Left renal cortex interstitium (tissue), 4 donors: ENCODE measurements around the gene EEPD1. TPM values are rescaled to one million over a fixed set of nuclear protein-coding genes. Genes with fewer than 3 reads are reported as not detected.
"Not testable (repeated sequence)": the region's sequence is repeated elsewhere in the genome, so short reads cannot be mapped to it uniquely, and the experiment has no call there.

Experiments
- DNase-seq, 4 donors: peaks; one replicate each; pipeline ENCODE4 v3.0.0-alpha.2; 2013; ENCODE audit warnings: low read depth in 4 of 4, low spot score in 2 of 4, missing footprints in 1 of 4
- polyA plus RNA-seq, 4 donors: library from polyadenylated mRNA; unstranded; fragments of 120-200 nt; gene quantifications; one replicate each; pipeline ENCODE4 v1.2.1, GENCODE V29; 2013; ENCODE audit not compliant: insufficient read length in 4 of 4

EEPD1 gene
- polyA plus RNA-seq, 4 donors = 6.7 to 7.5 (median 7.3) TPM

DNA sequence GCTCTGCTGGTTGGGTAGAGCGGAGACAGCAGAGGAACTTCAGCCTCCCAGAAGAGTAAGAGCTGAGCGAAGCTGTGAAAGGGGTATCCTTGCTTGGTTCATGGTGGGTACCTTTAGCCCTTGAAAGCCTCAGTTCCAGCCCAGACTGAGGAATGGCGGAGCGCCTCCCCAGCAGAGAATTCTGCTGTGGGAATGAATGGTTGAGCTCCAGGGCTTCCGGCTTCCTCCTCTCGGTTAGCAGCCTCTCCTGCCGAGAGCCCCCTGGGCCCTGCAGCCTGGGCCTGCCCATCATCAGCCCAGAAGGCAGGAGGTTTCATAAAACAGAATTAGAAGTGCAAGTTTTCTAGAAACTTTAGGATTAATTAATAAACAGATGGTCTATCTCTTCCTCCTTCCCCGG, 156.7 kb downstream of the EEPD1 start:
- no peak for DNase-seq

DNA sequence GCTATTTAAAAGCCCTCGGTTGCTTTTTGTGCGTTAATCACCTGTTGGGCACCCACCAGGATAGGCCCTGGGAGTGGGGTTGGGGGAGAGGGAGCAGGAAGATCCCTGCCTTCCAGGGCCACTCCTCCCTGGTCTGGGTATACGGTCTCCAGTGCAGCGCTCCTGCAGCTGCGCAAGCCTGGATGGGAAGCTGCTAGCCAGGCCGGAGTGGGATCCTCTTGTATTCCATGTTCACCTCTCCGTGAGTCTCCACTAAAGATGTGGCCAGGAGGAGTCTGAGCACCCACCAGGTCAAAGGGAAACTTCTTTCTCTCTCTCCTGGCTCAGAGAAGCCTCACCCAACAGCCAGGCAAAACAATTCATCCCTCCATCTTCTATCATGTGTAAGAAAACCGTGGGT, 157.8 kb downstream of the EEPD1 start:
- no peak for DNase-seq

DNA sequence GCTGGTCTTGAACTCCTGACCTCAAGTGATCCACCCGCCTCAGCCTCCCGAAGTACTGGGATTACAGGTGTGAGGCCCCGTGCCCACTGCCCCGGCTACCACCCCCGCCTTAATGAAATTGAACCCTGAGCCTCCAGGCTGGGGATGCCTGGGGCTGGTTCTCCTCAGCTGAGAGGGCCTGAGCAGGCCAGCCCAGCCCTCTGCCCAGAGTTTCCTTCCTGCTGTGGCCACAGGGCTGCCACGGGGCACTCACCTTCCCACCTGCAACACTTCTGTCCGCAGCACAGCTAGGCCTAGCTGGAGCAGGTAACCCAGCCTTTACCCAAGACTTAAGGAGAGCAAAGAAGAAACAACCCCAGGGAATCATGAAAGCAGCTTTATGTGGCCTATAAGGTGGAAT, 158.5 kb downstream of the EEPD1 start:
- DNase-seq = no peak

DNA sequence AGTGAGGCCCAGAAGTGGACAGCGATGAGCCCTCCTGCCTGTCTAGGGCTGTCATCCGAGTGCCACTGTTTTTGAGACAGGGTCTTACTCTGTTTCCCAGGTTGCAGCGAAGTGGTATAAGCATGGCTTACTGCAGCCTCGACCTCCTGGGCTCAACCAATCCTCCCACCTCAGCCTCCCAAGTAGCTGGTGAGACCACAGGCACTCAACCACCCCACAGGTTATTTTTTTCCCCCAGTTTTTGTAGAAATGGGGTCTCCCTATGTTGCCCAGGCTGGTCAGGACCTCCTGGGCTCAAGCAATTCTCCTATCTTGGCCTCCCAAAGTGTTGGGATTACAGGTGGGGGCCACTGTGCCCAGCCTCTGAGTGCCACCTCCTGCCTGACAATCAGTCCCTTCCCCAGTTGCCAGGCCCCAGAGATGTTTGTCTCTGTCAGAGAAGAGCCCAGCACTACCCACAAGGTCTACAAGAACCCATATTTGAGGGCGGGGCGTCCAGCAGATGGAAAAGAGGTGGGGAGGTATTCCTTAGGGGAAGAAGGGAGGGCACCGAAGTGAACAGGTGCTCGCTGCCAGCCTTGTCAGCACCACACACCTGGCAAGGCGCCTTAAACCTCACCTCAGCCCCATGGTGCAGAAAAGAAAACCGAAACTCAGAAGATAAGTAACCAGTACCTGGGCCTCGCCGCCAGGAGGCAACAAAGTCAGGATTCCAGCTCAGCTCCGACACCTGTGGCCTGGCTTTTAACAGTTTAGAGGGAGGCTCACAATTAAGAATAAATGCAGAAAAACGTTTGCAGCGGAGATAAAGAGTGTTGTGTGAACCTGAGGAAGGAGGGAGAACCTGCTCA, 159.2 kb downstream of the EEPD1 start:
- DNase-seq = no peak

DNA sequence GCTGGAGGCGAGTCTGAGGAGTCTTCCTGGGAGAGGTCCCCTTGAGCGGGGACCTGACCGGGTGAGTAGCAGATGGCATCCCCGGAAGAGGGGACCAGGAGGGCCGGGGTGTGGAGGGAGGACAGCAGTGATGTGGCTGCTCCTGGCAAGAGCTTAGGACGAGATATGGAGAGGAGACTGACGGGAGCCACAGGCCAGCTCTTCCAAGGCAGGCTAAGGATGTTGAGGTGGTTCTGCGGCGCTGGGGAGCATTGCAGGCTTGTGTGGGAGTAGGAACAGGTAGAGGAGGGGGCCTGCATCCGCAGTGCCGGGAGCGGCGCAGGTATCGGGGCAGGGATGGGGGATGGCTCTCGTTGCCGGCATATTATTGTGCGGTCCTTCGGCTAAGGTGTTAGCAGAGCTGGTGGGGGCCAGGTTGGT, 159.9 kb downstream of the EEPD1 start:
- DNase-seq = no peak

DNA sequence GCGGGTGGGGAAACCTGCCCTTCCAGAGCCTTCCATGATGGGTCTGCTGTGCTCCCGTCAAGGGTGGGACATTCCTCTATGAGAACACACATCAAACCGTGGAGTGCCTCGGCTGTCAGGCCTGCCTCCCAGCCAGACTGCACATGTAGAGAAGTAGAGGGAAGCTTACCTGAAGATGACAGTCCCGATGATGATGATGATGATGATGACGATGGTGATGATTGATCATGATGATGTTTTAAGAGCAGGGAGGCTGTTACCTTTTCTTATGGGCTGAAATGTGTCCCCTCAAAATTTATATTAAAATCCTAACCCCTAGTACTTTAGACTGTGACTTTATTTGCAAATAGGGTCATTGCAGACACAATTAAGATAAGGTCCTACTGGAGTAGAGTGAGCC, 160.6 kb downstream of the EEPD1 start:
- no peak for DNase-seq

DNA sequence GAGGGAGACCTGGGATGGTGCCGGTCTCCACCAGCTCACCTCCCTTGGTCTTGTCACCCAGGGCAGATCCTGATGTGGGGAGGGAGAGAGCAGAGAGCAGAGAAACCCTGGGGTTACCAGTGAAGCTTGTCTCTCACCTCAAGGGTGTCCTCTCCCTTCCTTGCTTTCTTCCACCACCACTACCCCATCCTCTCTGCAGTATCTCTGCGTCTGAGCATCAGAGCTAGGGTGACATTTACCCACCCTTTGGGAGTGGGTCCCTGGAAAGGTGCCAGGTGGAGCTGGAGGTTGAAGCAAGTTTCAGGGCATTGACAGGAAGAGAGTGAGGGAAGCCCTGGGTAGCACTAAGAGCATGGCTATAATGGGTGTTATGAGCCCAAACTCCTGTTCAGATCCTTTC, 161.4 kb downstream of the EEPD1 start:
- no peak for DNase-seq

DNA sequence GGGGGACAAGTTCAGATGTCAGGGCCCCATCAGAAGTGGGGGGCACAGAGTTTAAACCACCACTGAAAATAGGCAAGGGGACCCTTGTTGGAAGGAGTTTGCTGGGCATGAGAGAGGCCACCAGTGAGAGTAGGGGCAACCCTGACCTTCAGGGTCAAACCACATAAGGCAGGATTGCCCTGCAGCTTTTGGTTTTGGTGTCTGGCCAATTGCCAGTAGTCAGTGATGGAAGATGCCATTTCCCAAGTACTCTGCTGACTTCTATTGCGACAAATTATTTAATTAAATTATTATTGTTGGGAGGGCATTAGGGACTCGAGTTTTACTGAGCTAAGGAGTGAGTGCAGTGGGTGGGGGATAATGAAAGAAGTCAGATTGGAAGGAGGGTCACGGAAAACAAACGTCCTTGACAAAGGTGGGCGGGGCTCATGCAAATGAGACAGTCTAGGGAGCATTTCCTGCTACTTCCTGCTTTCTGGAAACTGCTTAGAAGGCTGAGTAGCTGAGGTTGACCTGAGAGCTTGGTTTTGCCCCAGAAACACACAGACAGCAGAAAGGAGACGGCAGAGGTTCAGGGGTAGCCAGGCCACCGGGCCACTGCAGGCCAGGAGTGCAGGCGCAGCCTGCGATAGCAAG, 162.4 kb downstream of the EEPD1 start:
- no peak for DNase-seq

DNA sequence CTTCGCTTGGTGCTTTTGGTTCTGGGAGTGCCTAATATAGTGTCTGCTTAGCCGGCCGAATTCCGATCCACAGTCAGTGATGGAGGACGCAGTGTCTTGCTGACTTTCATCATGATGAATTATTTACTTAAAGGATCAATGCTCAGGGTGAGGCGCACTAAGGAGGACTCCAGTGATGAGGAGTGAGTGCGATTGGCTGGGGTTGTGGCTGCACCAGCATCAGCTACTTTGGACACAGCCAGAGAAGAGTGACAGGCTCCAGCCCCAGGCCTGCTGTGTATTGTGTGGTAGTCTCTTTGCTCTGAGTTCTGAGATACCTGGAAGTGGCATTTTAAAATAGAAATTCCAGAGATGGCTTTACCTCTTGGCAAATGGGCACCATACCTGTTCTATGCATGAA, 163.3 kb downstream of the EEPD1 start:
- DNase-seq = no peak

DNA sequence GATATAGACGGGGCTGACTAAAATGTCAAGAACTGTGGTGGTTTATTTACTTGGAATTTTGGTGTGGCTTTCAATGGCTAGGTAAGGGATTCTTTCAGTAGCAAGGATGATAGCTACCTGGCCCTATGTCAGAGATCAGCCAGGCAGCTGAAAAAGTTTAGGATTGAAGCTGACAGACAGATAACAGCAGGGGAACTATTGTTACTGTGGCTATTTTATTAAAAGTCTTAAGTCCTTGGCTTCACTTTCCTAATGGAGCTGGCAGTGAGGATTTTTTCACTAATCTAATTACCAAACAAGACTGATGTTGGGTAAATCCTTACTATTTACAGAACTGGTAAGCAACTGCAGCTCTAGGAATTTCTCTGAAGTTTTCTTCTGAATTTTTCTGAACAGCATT, 164.2 kb downstream of the EEPD1 start:
- DNase-seq = no peak

DNA sequence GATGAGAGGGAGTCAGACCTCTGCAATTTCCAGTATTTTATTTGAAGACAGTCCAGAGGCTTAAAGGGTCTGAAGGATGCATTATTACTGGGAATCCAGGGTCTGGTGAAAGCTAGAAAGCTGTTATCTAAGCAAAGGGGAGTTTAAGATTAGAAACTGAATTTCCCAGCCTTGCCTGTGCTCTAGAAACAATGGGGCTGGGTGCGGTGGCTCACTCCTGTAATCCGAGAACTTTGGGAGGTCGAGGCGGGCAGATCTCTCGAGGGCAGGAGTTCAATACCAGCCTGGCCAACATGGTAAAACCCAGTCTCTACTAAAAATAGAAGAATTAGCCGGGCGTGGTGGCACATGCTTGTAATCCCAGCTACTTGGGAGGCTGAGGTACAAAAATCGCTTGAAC, 165.1 kb downstream of the EEPD1 start:
- DNase-seq = no peak

DNA sequence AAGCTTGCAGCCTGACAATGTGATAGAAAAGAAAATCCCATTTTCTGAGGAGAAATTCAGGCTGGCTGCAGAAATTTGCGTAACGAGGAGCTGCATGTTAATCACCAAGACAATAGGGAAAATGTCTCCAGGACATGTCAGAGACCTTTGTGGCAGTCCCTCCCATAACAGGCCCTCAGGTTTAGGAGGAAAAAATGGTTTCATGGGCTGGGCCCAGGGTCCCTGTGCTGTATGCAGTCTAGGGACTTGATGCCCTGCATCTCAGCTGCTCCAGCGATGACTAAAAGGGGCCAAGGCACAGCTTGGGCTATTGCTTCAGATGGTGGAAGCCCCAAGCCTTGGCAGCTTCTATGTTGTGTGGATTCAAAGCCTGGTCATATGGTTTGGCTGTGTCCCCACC, 168.2 kb downstream of the EEPD1 start:
- DNase-seq = not testable (repeated sequence)

DNA sequence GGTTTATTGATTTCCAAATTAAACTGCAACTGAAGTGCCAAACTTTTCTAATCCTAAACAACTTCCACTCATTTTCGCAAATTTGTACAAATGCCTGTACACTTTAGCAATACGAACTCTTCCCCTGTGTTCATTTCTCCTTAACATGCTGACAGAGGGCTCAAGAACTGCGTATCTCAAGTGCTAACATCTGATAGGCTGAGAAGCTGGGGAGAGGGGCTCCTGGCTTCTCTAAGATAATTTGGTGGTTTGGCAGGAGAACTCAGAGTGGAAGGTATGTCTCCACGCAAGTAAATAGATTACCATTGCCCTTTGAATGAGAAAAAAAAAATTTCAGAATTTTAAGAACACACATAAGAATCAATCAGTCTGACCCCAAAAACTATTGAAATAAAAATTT, 183.3 kb downstream of the EEPD1 start:
- no peak for DNase-seq

DNA sequence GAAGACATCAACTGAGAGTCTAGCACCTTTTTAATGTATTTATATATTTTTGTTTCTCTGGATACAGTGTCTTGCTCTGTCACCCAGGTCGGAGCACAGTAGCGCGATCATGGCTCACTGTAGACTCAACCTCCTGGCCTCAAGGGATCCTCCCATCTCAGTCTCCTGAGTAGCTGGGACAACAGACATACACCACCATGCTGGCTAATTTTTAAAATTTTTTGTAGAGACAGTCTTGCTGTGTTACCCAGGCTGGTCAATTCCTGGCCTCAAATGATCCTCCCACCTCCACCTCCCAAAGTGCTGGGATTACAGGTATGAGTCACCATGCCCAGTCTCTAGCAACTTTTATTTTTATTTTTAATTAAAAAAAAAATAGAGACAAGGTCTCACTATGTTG, 185.2 kb downstream of the EEPD1 start:
- DNase-seq = no peak

DNA sequence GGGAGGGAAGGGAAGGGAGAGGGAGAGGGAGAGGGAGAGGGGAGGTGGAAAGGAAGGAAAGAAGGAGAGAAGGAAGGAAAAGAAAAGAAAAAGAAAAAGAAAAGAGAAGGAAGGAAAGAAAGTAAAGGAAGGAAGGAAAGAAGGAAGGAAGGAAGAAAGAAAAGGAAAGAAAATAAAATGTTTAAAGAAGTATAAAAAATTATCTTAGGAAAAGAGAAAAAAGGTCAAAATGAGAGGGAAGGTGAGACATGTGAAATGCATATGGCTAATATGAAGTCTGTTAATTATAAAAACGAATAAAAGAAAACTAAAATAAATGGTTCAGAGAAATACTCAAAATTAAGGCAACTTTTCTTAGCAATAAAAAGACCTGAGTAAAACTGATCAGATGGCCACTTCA, 190.5 kb downstream of the EEPD1 start:
- no peak for DNase-seq

DNA sequence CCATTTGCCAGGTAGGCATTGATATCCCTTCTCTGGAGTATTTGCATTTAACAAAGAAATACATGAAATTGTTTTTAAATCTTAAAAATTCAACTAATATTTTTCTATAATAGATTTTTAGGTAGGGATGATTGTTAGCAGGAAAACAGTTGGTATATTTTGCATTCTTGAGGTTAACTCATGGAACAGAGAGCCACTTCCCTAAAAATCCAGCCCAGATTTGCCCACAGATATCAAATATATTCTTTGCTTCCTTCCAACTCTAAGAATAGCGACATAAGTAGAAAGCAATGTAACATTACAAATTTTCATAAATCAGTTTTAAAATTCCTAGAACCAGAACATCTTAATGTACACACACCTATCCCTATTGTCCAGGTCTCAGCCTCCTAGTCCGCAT, 191.6 kb downstream of the EEPD1 start:
- DNase-seq = no peak

DNA sequence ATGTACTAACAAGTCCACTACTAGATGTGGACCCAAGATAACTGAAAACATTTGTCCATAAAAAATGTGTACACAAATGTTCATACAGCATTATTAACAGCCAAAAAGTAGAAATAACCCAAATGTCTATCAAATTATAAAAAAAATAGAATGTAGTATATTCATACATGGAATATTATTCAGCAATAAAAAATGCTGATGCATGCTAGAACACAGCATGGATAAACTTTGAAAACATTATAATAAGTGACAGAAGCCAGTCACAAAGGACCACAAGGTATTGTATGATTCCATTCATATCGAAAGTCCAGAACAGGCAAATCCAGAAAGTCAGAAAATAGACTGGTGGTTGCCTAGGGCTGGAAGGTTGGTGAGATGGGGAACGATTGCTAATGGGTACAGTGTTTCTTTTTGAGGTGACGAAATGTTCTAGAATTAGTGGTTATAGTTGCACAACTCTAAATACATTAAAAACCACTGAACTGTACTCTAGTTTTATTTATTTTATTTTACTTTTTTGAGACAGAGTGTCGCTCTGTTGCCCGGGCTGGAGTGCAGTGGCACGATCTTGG, 193.3 kb downstream of the EEPD1 start:
- no peak for DNase-seq

DNA sequence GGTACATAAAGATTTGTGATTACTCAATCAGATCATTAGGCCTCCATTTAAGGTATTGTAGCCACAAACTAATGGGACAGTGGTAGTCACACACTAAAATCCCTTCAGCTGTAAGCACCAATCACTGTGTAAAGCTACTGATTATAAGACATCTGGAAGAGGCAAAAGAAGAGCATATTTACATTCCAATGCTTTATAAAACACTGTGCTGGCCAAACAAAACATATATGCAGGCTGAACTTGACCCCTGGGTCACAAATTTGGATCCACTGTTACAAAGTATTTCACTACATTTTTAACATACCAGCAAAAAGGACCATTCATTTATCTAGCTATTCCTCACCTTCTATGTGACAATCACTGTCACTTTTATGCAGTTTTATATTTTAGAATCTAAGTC, 195.2 kb downstream of the EEPD1 start:
- DNase-seq = no peak

DNA sequence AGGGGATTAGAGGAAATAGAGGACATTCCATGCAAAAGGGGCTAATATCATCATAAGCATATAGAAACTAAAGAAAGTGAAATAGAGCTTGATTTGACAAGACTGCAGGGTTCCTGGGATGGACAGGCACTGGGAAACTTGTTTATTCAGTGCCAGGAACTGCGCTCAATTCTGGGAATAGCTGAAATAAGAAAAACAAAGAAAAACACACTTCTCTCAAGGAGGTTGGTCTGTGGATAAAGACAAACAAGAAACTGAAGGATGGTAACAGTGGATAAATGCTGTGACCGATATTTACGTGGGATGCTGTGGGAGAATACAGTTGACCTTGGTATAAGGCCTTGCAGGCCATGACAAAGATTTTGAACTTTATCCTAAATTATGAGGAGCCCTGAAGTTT, 195.7 kb downstream of the EEPD1 start:
- no peak for DNase-seq

DNA sequence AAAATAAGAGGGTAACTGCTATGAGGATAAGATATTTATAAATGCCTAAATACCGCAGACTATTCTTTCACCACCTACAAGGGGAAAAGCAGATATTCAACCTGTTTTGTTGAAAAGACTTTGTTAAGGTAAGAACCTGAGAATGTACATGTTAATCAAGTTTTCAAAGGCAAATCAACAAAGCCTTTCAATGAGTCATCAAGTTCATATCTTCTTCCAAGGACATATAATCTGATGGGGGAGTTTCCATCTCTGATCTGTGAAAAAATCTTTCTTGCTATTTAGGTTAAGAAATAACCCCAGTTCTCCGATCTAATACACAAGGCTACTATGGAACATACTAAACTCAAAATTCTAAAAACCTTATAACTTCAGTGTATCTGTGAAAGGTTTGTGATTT, 196.6 kb downstream of the EEPD1 start:
- DNase-seq = no peak
